IPS-18c (cell line): ENCODE results near the gene TOR1B.

ENCODE experiments used
- H3K4me3 ChIP-seq: 2 replicates; pipeline ENCODE4 v1.7.0; 2013; ENCODE audit warnings: low read depth, mild to moderate bottlenecking, low read length, moderate library complexity; ENCODE audit not compliant: insufficient read depth
- H3K9me3 ChIP-seq: one replicate; pipeline ENCODE4 v1.6.1; 2013; ENCODE audit warnings: mild to moderate bottlenecking, low read length, moderate library complexity; ENCODE audit not compliant: control insufficient read depth, insufficient read depth

Gene TOR1B

GRCh38 chr9:129826759-129827158 is 23.8 kb downstream of the TOR1B start:
- Histone ChIP-seq H3K9me3 (no peaks in the 10 kb centered on the region), H3K4me3 (no peak overlapping the region)

GRCh38 chr9:129828051-129828450 is 25.1 kb downstream of the TOR1B start:
- H3K4me3 ChIP-seq, result no peak overlapping the region
- H3K9me3 ChIP-seq, result no peaks in the 10 kb centered on the region

- no peaks in the 10 kb centered on the region for H3K9me3 ChIP-seq
- H3K4me3 ChIP-seq, result no peak overlapping the region
Observed at GRCh38 chr9:129828969-129829368, 26.0 kb downstream of the TOR1B start.

- Histone ChIP-seq H3K4me3 (no peak overlapping the region), H3K9me3 (no peaks in the 10 kb centered on the region)
Observed at GRCh38 chr9:129832982-129833381, 30.0 kb downstream of the TOR1B start.

- Histone ChIP-seq H3K9me3 (no peaks in the 10 kb centered on the region), H3K4me3 (peak overlapping the region; percentile 93)
Observed at GRCh38 chr9:129834489-129835127, 31.6 kb downstream of the TOR1B start.

- H3K4me3 ChIP-seq, result peak within 1 kb of the TSS; percentile 93
Observed at GRCh38 chr9:129835128-129835859, 32.3 kb downstream of the TOR1B start, which contains the start of the genes C9orf78 and USP20. Gene C9orf78, minus strand, starts transcription at chr9:129835275. Its CDS starts 54 bp downstream, at chr9:129835221. Gene USP20, plus strand, starts transcription at chr9:129835458. Its CDS starts 17,098 bp downstream, at chr9:129852556.

GRCh38 chr9:129835860-129836223 is 32.9 kb downstream of the TOR1B start:
- H3K4me3 ChIP-seq, result peak overlapping the region; percentile 93
- H3K9me3 ChIP-seq, result no peaks in the 10 kb centered on the region

More at GRCh38 chr9:129835128-129835859, 32.3 kb downstream of the TOR1B start, which contains the start of the genes C9orf78 and USP20:
- no peaks in the 10 kb centered on the region for H3K9me3 ChIP-seq

- Histone ChIP-seq H3K9me3 (no peaks in the 10 kb centered on the region), H3K4me3 (peak overlapping the region; percentile 93)
Observed at GRCh38 chr9:129836311-129837007, 33.5 kb downstream of the TOR1B start.

- H3K9me3 ChIP-seq, result no peaks in the 10 kb centered on the region
- H3K4me3 ChIP-seq, result no peak overlapping the region
Observed at GRCh38 chr9:129838707-129839259, 35.8 kb downstream of the TOR1B start.

GRCh38 chr9:129839324-129840023 is 36.5 kb downstream of the TOR1B start:
- H3K9me3 ChIP-seq, result no peaks in the 10 kb centered on the region
- no peak overlapping the region; the same call in 1 of the 2 replicates for H3K4me3 ChIP-seq

- Histone ChIP-seq H3K9me3 (no peaks in the 10 kb centered on the region), H3K4me3 (no peak overlapping the region; the same call in 1 of the 2 replicates)
Observed at GRCh38 chr9:129840034-129840433, 37.0 kb downstream of the TOR1B start.

GRCh38 chr9:129841071-129841470 is 38.1 kb downstream of the TOR1B start:
- Histone ChIP-seq H3K9me3 (no peaks in the 10 kb centered on the region), H3K4me3 (no peak overlapping the region)

GRCh38 chr9:129845373-129845772 is 42.4 kb downstream of the TOR1B start:
- no peaks in the 10 kb centered on the region for H3K9me3 ChIP-seq
- no peak overlapping the region for H3K4me3 ChIP-seq

- Histone ChIP-seq H3K9me3 (no peaks in the 10 kb centered on the region), H3K4me3 (no peak overlapping the region)
Observed at GRCh38 chr9:129848712-129849441, 45.9 kb downstream of the TOR1B start.

GRCh38 chr9:129849901-129850300 is 46.9 kb downstream of the TOR1B start:
- Histone ChIP-seq H3K4me3 (no peak overlapping the region), H3K9me3 (no peaks in the 10 kb centered on the region)

- Histone ChIP-seq H3K9me3 (no peaks in the 10 kb centered on the region), H3K4me3 (no peak overlapping the region)
Observed at GRCh38 chr9:129850821-129851550, 48.0 kb downstream of the TOR1B start.
